Amniotic stem cell (primary cell): Measurements from ENCODE around the gene TULP3.

Experiments used
- DNase-seq: peaks from one replicate; lab custom pipeline; 2025; lab: John Stamatoyannopoulos, UW

The TULP3 gene

GRCh38 chr12:2930865-2931264, 40.2 kb downstream of the TULP3 start:
- no peak for DNase-seq

GRCh38 chr12:2933586-2933985, 42.9 kb downstream of the TULP3 start:
- DNase-seq: no peak

GRCh38 chr12:2934371-2934770, 43.7 kb downstream of the TULP3 start:
- DNase-seq: no peak

GRCh38 chr12:2936301-2936700, 45.6 kb downstream of the TULP3 start:
- DNase-seq: no peak

- DNase-seq: no peak
Measured at GRCh38 chr12:2937500-2937899, 46.8 kb downstream of the TULP3 start.

GRCh38 chr12:2939191-2939590, 48.5 kb downstream of the TULP3 start:
- no peak for DNase-seq

GRCh38 chr12:2940564-2940963, 49.9 kb downstream of the TULP3 start:
- no peak for DNase-seq

GRCh38 chr12:2941524-2941923, 50.8 kb downstream of the TULP3 start:
- DNase-seq: no peak

GRCh38 chr12:2944401-2945047, 53.8 kb downstream of the TULP3 start:
- no peak for DNase-seq

GRCh38 chr12:2949411-2949810, 58.7 kb downstream of the TULP3 start:
- DNase-seq: no peak

- no peak for DNase-seq
Measured at GRCh38 chr12:2955888-2956287, 65.2 kb downstream of the TULP3 start.

- no peak for DNase-seq
Measured at GRCh38 chr12:2957816-2958431, 67.2 kb downstream of the TULP3 start.

- peak; percentile 55 for DNase-seq
Measured at GRCh38 chr12:2958432-2959191, 67.9 kb downstream of the TULP3 start.

- peak; percentile 40 for DNase-seq
Measured at GRCh38 chr12:2959192-2959504, 68.5 kb downstream of the TULP3 start, which contains the start of gene TEAD4. TEAD4 (plus strand) TSS chr12:2959397.

GRCh38 chr12:2959505-2960389, 69.1 kb downstream of the TULP3 start:
- peak; percentile 56 for DNase-seq

GRCh38 chr12:2960390-2960956, 69.8 kb downstream of the TULP3 start:
- DNase-seq: peak; percentile 24

- DNase-seq: no peak
Measured at GRCh38 chr12:2960996-2961616, 70.4 kb downstream of the TULP3 start.

- no peak for DNase-seq
Measured at GRCh38 chr12:2961705-2962104, 71.0 kb downstream of the TULP3 start.

- no peak for DNase-seq
Measured at GRCh38 chr12:2963154-2963759, 72.6 kb downstream of the TULP3 start.

- no peak for DNase-seq
Measured at GRCh38 chr12:2963760-2964292, 73.1 kb downstream of the TULP3 start.

GRCh38 chr12:2967651-2968050, 77.0 kb downstream of the TULP3 start:
- DNase-seq: no peak
